HG02642 (cell line): ENCODE measurements around the gene PRKCZ.
A peak's percentile ranks its signal among the peaks of the same experiment; 100 is the strongest.

Experiments used
- ATAC-seq: cut with Tn5 transposase; IDR thresholded peaks from one replicate; pipeline ENCODE4 v1.9.1; 2021; ENCODE audit warnings: mild to moderate bottlenecking; ENCODE audit not compliant: unreplicated experiment, poor library complexity

Gene PRKCZ

DNA sequence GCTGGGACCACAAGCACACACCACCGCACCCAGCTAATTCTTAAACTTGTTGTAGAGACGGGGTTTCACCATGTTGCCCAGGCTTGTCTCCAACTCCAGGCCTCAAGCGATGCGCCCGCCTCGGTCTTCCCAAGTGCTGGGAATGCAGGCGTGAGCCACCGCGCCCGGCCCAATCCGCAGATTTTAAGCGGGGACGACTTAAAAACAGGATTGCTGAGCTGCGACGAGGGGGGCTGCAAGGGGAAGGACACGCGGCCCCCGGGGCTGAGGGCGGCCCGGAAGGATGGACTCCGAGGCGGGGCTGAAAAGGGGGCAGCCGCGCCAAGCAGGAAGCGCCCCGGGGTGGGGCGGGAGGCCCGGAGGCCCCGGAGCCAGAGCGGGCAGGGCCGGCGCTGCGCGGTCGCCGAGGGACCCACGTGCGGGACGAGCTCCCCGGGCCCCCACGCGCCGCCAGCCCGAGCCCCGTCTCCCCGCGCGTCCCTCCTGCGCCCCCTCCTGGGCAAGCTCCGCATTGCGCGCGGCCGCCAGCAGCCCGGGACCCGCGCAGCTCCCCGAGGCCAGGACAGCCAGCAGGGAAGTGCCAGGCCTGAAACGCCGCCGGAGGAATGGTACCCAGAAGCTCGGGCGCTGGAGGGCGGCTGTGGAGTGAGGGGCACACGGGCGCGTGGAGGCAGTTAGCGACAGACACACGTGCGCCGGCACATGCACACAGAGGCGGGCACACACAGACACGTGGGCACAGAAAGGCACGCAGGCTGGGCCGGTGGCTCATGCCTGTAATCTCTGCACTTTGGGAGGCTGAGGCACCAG is 5.5 kb upstream of the PRKCZ start:
- ATAC-seq: peak; percentile 48

DNA sequence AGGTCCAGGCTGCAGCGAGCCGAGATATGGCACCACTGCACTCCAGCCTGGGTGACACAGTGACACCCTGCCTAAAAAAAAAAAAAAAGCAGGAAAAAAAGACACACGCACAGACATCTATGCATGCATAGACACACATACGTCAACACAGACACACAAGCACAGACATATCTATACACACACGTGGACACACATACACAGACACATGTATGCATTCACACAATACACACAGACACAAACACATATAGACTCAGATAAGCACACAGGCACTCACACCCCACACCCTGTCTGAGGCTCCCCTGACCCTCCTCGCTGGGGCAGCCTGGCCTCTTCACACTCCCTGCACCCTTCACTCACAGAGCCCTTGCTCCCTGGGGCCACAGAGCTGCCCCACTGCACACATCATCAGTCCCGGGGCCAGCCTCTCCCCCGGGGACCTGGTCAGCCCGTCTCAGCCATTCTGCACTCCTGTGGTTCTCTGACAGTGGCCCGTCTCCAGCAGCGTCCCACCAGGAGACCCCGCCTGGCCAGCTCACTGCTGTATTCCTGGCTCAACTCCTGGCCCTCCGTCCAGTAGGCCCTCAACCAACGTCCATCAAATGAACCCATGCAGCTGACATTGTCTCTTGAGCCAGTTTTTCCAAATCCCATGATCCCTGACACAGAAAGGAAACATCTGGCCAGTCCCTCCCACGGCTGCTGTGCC is 4.6 kb upstream of the PRKCZ start:
- ATAC-seq: no peak

DNA sequence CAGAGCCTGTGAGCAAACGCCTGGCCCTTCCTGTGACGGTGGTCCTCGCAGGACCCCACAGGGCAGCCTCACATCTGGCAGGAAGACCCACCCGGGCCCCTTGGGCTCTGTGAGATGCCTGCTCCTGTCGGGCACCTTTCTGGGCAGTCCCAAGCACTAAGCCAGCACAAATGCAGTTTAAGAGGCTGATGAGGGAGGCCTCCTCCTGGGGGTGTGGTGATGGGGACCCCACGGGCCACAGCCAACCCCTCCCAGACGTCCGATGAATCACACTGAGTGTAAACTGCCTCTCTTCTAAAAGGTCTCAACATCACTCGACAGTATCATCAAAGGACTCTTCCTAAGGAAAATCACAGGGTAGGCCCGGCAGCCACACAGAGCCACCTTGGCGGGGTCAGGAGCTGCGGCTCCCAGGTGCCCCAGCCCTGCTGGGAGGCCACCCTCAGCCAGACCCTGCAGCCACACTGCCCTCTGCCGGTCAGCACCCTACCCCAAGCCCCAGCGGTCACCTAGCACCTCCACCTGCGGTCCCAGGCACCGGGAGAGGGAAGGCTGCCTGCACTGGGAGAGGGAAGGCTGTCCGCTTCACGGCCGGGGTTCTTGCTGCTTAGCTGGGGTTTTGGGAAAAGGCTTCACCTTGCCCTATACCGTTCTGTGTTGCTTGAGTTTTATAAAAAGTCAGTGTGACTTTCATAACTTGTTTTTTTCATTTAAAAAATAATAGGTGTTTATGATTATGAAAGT is 3.9 kb upstream of the PRKCZ start:
- no peak for ATAC-seq

DNA sequence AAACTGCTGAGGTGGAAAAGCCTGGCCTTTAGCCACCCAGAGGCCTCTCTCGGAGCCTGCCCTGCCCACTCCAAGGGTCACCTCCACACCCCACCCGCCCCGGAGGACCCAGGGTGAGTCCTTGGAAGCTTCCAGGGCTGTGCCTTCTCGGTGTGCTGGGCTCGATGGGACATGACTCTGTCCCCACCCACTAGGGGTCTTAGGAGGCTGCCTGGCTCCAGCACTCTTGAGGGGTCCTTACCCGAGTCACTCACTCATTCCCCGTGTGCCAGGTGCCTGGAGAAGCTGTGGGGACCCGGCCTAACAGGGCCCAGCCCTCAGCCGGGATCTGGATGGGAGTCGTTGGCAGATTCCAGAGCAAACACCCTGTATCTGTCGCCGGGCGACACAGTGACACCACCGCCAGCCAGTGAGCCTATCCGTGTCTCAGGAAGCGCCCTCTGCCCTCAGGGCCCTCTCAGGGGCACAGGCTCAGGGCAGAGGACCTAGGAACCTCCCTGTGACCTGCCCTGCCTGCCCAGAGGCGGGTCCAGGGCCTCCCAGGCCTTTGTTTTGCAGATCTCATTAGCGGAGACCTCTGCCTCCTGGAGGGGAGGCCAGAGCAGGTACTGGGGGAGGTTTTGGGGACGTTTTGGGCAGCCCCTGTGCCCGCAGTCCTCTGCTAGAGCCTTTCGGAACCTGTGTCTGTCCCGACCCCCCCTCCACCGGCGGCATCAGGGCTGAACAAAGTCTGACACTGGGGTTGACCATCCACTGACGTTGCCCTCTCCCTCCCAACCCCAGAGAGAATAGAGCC is 3.1 kb upstream of the PRKCZ start:
- ATAC-seq: no peak

DNA sequence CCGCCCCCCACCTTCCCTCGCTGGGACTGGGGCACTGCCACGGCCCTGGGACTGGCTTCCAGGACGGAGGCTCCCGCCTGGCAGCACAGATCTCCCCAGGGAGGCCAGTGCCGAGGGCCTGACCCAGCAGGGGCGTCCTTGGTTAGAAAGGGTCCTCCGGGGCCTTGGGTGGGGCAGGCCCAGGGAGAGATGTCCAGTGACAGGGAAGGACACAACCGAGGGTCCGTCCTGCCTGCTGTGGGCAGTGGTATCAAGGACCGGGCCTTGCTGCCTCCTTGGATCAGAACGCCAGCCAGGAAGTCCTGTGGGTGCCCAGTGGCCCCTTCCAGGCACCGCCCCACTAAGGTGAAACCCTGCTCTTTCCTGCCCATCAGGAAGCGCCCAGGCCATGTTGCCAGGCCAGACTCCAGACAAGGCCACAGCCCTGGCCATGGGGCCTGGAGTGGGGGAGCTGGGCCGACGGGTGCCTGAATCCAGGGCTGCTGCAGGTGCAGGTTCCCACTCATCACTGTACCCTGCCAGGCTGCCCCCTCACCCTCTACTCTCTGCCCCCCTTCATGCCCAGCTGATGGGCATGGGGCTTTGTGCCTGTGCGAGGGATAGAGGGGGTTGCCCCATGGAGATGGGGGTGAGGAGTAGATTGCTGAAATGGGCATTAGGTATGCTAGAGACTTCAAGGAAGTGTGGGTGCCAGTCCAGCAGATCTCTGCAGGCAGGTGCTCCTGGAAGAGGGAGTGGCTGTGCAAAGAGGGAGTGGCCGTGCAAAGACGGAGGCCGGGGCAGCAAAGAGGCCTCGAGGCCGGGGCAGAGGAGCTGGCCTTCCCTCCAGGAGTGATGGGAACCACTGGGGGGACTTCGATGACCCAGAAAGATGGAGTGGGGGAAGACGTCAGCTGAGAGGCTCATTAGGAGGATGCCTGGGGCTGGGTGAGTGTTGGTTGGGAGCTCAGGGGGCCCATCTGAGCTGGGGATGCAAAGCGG is 2.2 kb upstream of the PRKCZ start:
- ATAC-seq: no peak

DNA sequence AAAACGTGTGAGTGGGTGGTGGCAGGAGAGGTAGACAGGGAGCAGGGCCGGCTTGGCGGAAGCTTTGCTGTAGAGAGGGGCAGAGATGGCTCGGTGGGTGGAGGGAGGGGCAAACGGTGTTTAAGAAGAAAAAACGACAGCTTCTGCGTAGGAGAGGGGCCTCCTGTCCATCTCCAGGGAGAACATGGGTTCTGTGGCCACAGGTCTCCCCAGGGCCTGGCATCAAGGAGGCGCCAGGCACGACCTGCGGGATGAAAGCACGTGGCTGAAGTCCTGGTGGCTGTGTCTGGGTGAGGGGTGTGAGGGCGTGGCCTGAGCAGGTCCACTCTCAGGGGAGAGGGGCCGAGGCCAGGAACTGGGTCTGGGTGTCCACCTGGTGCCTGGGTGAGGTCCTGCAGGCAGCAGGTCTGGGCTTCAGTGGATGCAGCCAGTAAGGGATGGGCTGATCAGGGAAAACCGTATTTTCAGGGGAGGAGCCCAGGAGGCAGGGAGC is 940 bp upstream of the PRKCZ start:
- ATAC-seq: no peak

DNA sequence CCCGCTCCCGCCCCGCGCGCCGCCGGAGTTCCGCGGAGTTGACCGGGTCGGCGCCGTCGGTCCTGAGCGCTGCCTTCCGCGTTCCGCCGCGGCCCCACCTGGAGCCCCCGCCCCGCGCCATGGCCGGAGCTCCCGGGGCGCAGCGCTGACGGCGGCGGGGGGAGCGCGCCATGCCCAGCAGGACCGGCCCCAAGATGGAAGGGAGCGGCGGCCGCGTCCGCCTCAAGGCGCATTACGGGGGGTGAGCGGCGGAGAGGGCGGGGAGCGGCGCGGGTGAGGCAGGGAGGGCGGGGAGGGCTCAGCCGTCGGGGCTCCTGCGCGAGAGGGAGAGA is 216 bp downstream of the PRKCZ start:
- ATAC-seq: no peak

DNA sequence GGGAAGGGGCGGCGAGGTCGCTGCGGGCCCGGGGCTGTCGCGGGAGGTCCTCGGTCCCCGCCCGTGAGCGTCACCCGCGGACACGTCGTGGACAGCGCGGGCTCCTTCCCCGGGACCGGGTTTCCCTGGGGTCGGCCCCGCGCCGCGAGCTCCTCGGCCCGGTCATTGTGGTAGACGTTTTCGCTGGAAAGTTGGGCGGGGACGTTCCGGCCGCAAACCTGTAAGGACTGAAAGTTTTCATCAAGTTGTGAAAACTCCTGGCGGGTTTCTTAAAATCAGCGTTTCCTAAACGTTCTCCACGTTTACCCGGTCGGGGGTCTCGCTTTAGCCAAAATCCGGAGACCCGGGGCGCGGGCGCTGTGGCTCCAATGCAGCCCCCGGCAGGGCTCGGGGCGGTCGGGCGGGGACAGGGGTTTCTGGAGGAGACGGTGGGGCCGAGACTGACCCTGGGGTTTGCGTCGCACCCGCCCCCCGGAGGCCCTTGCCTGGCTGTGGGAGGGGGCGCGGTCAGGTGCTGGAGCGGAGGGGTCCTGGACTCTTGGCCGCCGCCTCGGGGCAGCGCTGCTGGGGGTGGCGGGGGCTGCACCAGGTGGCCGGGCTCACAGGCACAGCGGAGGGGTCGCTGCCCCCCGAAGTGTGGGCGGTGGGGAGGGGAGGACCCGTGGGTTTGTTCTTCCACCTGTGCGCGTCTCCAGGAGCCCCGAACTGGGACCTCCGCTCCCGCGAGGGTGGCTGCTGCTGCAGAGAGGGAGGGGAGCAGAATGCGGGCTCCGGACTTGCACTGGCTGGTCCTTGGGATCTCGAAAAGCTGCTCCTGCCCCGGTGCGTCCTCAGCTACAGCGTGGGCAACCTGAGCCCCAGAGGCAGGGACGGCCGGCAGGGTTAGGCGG is 827 bp downstream of the PRKCZ start:
- ATAC-seq: no peak

DNA sequence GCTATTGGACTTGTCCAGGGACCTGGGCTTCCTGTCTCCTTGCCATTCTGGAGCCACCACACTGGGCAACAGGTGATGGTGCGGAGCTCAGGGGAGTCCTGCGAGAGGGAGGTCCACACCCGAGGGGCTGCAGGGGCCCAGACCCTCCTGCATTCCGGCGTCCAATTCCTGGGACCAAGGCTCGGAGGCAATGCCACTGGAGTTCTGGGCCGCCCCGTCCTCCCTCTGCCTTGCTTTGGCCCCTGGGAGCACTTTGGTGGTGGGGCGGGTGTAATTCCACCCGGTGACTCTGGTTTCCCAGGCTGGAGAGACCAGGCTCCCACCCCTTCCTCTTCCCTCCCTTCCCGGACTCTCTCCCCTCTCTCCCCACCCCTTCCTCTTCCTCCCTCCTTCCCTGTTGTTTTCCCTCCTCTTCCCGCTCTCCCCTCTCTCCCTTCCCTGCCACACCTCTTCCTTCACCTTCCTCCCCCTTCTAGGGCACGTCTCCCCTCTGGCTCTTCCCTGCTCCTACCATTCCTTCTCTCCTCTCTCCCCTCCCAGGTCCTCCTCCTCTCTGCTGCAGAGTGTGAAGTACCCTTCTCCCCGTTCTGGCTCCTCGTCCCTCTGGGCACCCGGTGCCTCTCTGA is 2.0 kb downstream of the PRKCZ start:
- no peak for ATAC-seq

DNA sequence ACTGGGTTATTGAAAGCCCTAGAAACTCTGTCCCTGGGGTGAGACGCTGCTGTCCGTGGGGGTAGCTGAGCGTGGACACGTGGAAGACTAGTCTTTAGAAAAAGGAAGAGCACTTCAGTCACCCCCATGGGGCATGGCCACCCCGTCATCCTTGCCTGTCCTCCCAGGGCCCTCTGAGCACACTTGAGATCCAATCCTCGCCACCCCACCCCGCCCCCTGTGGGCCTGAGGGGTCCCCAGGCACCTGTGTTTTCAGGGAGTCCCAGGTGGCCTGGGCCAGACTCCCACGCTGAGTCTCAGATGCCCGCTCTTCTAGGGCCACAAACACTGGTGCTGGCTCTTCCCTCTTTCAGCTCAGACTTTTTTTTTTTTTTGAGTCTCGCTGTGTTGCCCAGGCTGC is 2.5 kb downstream of the PRKCZ start:
- no peak for ATAC-seq

DNA sequence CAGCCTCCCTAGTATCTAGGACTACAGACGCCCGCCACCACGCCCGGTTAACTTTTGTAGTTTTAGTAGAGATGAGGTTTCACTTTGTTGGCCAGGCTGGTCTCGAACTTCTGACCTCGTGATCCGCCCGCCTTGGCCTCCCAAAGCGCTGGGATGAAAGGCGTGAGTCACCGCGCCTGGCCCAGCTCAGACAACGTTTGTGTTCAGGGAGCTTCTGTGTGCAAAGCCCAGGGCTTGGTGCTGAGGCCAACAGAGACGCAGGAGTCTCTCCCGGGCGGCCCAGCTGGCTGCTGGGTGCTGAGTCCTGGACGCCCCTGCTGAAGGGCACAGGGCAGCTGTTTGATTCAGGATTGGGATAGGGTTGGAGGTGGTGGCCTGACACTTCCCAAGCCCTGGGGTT is 3.0 kb downstream of the PRKCZ start:
- ATAC-seq: no peak

DNA sequence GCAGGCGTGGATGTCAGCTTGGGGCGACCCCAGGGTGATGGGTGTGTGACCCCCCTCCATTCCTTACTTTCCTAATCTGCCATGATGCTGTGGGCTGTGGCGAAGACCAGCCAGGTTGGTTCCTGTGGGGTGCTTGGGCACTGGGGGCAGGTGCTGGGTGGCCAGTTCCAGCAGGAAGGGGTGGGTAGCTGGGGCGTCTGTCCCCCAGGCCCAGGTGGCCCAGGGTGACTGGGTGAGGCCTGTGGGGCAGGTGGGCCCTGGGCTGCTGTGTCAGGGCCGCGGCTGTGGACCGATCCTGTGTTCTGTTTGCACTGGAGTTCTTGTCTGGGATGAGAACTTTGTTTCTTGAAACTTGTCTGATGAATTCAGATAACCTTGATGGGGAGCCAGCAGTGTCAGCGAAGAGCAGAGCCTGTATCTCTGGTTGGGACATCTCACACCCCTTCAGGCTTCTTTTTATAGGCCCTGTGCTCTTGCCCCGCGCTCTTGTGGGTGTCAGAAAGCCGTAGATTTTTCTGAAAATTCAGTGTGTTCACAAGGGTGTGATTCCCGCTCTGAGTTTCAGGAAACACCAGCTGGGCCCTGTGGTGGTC is 3.7 kb downstream of the PRKCZ start:
- ATAC-seq: no peak

DNA sequence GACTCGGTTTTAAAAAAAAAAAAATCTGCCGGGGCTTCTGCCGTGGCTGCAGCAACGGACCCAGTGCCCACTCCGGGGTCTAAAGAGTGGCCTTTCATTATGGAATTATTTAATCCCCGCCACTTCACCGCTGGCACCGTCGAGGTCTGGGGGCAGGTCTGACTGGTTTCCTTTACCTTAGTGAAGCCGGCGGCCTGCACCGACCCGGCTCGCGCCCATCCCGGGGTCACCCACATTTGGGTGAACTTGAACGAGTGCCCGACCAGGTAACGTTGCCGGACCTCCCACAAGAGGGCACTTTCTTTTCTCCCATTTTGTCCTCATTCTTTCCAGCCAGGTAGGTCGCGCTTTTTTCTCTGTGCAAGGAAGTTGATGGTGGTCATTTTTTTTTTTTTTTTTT is 4.3 kb downstream of the PRKCZ start:
- no peak for ATAC-seq

DNA sequence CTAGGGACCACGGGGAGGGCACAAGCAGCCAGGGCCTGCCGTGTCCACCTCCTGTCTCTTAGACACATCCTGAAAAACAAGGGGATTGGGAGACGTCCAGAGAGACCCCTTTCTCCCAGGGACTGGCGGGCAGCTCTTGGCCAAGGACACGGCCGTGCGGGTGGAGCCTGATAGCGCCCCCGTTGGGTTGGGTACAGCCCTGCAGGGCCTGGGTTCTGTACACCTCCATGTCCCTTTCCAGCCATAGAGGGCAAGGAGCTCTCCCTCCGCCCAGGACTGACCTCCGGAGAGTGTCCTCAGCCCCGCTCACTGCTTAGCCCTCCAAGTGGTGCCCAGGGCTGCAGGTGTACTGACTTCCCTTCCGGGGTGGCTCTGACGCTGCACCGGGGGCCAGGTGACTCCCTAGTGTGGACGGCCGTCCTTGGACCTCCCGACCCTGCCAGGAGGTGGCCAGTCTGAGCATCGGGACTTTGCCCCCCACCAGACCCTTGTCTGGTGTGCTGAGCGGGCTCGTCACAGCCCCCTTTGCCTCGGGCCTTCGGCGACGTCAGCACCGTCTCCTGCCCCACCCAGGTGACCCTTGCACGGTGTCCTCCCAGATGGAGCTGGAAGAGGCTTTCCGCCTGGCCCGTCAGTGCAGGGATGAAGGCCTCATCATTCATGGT is 5.8 kb downstream of the PRKCZ start:
- ATAC-seq: no peak

DNA sequence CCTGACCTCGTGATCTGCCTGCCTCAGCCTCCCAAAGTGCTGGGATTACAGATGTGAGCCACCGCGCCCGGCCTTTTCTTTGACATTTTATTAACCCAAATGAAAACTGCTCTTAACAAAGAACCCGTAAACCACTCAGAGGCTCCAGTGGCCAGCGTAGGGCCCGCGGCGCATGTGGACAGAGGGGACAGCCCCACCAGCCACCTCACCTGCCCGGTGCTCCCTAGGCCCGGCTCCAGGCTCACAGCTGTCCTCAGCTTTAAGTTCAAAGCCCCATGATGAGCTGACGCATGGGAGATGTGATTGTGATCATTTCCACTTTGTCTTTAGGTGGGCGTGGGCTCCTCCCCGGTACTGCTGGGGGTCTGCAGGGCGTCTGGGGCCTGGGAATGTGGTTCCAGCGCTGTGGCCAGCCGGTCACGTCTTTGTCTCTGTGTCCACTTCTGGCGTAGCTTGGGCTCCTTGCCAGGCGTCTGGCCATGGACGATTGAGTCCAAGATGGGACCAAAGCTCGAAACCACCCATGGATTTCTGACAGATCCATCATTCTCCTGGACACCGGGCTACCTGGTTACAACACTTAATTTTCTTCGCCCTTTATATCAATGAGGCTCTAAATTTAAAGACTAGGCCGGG is 6.9 kb downstream of the PRKCZ start:
- ATAC-seq: no peak

DNA sequence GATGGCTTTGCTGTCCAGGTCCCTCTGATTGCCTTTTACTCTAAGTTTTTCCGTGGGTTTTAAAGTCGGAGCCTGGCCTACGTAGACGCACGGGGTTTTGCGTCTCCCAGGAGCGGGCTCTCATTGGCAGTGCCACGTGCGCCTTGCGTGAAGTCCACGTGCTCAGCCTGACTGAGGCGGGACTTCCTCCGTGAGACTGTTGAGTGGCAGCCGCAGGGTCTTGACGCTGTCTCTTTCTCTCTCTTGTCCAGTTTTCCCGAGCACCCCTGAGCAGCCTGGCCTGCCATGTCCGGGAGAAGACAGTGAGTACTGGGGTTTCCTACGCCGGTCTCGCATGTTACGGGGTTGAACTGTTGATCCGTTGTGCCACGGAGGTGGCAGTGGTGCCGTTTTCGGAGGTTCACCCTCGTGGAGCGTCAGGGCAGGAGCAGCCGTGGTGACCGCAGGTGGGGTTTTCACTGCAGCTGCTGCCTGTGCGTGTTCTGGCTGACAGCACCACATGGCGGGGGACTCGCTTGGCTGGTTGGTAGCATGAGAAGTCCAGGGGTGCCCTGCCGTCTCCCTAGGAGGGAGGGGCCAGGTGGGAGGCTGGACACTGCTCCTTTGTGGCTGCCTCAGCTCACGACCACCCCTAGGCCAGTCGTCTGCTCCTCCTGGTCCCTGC is 9.2 kb downstream of the PRKCZ start:
- ATAC-seq: no peak
